ENCODE results near the gene RPL36AL.

Gene RPL36AL

DNA sequence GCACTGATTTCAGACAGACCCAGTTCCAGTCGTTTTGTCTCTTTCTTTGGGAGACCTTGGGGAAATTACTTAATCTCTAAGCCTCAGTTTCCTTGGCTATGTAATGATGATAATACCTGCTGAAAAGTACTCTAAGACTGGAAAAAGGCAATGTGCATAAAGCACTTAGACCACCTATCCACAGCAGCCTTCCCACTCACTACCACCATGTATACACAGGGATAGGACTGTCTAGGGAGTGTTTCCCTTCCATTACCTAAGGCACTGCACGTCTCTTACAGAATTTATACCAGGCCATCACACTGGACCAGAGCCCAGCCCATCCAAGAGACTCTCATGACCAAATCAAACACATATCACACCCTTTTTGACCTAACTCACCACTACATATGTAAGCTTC is 40.6 kb downstream of the RPL36AL start:
- no peak for DNase-seq

DNA sequence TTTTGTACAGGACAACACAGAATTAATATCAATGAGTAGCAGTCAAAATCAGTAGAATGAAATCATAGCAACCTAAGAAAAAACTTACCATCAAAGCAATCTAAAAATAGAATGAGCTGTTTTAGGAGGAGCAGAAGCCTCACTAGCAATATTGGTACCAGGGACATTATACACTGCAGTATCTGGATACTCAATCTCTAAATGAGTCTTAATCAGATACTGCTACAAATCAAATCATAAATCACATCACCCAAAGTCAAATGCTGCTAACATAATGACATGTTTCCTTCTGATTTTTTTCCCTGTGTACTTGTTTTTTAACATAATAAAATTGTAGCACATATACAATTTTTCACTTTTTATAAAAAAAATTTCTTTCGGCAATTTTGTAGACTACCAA is 42.3 kb downstream of the RPL36AL start:
- no peak for DNase-seq

GRCh38 chr14:49574038-49574437 is 46.4 kb downstream of the RPL36AL start:
- no peak for DNase-seq

DNA sequence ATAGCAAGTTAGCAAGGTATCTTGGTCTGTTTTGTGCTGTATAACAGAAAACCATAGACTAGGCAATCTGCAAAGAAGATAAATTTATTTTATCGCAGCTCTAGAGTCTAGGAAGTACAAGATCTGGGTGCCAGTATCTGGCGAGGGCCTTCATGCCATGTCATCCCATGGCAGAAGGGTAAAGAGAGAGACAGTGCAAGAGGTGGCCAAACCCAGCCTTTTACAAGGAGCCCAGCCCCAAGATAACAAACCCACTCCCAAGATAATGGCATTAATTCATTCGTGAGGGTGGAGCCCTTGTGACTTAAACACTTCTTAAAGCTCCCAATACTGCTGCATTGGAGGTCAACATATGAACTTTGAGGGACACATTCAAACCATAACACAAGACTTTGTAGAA is 51.1 kb downstream of the RPL36AL start:
- no peak for DNase-seq
